KBM-7 (cell line): ENCODE results near the gene S100A2.
"Not testable (repeated sequence)": the region's sequence is repeated elsewhere in the genome, so short reads cannot be mapped to it uniquely, and the experiment has no call there.

ENCODE experiments used
- DNase-seq: peaks from one replicate; pipeline ENCODE4 v3.0.0-alpha.2; 2015
- in situ Hi-C: fragments of 300-500 bp; cut with MboI; formaldehyde crosslinking; loops from 2 replicates; pipeline ENCODE4 v1.14.3; 2020; ENCODE audit warnings: low sequenced_read_pairs, low pct_unique_long_range_greater_than_20kb, mixed read lengths

Gene S100A2

DNA sequence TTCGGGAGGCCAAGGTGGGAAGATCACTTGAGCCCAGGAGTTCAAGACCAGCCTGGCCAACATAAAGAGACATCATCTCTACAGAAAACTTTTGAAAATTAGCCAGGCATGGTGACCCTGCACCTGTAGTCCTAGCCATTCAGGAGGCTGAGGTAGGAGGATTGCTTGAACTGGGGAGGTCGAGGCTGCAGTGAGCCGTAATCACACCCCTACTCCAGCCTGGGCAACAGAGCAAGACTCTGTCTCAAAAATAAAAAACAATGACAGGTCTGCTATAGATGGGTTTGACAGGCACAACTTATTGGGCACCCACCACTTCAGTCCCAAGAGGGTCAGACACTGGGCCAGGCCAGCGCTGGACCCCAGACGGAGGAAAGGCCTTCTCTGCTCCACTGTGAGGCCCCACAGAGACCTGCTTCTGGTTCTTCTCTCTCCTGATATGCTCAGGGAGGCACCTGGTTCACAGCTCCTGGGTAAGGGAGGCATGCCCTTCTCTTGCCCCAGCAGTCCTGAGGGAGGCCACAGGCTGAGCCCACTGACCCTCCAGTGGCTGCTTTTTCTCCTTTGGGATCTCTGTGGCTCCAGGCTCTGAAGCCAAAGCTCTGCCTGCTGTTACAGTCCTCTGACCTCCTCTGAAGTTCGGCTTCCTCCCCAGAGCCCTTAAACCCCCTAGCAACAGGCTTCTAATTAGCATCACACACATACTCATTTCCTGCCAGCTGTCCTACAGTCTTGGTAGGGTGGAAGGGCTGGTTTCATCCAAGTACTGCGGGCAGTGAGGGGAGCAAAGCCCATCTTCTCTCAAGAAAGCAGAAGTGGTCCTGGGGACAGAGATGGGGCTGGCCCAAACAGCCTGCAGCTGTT is 32.9 kb upstream of the S100A2 start:
- in situ Hi-C loops: no loop called here
- DNase-seq: peak; percentile 97

DNA sequence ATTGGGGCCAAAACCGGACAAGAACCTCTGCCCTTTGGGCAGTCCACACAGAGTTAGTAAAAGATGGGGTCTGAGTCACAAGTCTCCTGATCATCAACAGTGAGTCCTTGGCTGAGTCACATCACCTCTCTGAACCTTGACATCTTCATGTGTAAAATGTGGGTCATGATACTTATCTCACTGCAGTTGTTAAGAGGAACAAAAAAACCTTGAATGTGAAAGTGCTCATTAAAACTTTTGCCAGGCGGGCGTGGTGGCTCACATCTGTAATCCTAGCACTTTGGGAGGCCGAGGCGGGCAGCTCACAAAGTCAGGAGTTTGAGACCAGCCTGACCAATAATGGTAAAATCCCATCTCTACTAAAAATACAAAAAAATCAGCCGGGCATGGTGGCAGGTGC is 31.6 kb upstream of the S100A2 start:
- DNase-seq: no peak

DNA sequence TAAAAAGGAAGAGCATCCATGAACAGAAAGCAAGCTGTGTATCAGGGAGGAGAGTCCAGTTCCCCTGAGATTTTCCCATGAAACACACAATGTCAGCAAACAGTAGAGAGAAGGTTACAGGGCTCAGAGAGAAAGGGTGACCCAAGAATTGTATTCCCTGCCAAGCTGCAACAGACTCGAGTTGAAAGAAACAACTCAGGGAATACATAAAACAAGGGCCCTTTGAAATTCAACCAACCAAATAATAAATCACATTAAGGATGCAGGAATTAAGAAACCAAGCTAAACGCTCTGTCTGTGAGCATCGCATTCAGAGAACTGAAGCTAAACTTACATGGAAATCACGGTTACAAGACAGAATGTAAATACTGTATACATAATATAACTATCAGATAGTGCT is 27.1 kb upstream of the S100A2 start:
- no peak for DNase-seq
- in situ Hi-C loops: no loop called here

More for the DNA sequence above, 31.6 kb upstream of the S100A2 start:
- in situ Hi-C loops: no loop called here

DNA sequence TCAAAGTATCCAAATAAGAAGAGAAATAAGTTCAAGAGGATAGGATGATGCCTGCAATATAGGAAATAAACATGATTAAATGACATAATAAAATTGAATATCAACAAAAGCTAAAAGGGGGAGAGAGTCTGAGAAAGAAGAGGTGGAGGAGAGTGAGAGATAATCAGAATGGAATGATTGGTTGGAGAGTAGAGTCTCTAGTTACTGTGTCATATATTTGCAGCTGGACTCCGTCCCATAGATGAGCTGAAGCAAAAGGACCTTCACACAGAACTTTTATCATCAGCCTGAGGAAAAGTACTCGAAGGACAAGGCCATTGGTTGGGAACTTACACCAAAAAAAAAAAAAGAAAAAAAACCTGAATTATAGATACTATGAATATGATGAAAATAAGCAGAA is 22.8 kb upstream of the S100A2 start:
- DNase-seq: no peak
- in situ Hi-C loops: no loop called here

DNA sequence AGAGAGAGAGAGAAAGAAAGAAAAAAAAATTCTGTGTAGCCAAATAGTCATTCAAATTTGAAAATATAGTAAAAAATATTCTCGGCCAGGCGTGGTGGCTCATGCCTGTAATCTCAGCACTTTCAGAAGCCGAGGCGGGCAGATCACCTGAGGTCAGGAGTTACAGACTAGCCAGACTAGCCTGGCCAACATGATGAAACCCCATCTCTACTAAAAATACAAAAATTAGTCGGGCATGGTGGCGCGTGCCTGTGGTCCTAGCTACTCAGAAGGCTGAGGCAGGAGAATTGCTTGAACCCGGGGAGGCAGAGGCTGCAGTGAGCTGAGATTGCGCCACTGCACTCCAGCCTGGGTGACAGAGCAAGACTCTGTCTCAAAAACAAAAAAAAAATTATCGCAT is 22.4 kb upstream of the S100A2 start:
- in situ Hi-C loops, DNase-seq: not testable (repeated sequence)

DNA sequence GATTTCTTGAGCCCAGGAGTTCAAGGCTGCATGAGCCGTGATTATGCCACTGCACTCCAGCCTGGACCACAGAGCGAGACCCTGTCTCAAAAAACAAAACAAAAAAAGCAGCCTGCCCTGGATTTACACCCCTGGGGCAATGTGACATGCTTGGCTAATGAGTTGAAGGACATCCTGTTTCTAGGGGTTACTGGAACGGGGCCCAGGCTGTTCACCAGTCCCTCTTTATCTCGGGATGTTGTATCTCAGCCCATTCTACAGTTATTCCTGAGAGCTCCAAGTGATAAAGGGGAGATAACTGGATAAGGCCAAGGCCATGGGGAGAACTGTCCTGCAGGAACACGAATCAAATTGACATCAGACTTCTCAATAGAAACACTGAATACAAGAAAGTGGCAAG is 21.7 kb upstream of the S100A2 start:
- DNase-seq: no peak
- in situ Hi-C loops: no loop called here

DNA sequence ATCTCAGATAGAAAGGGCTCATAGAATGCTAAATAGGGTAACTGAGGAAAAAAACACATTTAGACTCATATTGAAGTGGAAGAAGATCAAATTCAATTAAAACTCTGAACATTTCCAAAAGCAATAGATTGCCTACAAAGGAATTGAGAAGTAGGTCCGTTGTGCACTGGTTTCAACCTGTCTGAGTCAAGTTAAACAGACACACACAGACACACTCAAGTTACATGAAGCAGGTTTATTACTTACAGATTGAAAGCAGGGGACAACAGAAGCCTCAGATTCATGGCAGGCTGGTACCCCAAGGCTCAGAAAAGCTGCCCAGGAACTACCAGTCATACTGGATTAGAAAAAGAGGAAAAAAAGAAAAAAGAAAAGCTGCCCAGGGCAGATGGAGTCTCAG is 20.7 kb upstream of the S100A2 start:
- in situ Hi-C loops: no loop called here

DNA sequence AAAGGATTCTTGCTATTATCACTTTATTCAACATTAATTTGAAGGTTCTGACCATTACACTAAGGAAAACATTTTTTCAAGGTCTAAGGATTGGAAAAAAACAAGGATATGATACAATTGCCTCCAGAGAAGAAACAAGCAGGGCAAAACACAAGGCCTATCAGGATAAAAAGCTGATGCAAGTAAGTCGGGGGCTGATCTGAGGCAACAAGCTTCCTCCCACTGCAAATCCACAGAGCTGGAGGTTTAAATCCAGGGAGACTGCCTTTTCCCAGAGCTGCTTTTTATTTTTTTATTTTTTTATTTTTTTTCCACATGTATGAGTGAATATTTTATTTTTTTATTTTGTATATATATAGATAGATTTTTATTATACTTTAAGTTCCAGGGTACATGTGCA is 19.4 kb upstream of the S100A2 start:
- DNase-seq: no peak
- in situ Hi-C loops: no loop called here

More for the DNA sequence above, 20.7 kb upstream of the S100A2 start:
- DNase-seq: no peak

DNA sequence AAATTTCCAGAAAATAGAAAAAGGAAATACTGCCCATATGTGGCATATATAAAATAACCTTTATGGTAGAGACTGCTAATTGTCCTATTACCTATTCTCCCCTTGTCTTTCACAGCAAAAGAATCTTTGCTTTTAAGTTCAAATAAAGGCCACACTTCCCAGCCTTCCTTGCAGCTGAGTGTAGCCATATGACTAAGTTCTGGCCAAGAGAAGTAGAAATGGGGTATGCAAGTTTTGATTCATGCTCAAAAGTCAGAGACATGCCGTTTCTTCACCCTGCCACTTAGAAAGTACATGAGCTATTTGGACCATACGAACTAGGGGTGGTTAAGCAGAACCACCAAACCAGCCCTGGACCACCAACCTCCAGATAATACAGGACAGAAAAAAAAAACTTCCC is 18.3 kb upstream of the S100A2 start:
- no peak for DNase-seq
- in situ Hi-C loops: no loop called here

DNA sequence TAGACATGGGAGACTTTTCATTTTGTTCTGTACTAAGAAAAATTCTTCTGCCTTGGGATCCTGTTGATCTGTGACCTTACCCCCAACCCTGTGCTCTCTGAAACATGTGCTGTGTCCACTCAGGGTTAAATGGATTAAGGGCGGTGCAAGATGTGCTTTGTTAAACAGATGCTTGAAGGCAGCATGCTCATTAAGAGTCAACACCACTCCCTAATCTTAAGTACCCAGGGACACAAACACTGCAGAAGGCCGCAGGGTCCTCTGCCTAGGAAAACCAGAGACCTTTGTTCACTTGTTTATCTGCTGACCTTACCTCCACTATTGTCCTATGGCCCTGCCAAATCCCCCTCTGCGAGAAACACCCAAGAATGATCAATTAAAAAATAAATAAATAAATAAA is 17.9 kb upstream of the S100A2 start:
- DNase-seq, in situ Hi-C loops: not testable (repeated sequence)

DNA sequence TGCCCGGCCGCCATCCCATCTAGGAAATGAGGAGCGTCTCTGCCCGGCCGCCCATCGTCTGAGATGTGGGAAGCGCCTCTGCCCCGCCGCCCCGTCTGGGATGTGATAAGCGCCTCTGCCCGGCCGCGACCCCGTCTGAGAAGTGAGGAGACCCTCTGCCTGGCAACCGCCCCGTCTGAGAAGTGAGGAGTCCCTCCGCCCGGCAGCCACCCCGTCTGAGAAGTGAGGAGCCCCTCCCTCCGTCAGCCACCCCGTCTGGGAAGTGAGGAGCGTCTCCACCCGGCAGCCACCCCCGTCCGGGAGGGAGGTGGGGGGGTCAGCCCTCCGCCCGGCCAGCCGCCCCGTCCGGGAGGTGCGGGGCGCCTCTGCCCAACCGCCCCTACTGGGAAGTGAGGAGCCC is 17.2 kb upstream of the S100A2 start:
- in situ Hi-C loops, DNase-seq: not testable (repeated sequence)

DNA sequence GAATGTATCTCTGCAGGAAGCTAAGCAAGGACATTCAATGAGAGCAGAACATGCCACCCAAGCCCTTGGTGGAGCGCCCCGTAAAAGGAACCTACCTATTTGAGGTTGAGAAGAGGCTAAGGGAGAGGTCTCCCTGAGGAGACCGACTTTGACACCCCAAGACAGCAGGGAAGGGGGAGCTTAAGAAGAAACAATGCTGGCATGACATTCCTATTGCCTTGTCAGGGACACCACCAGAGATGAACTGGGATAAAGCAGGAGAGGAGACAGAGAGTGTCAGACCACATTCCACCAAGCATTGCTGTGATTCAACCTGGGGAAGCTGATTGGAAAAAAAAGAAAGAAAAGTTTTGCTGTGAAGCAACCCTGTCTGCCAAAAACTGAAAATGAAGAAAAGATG is 13.3 kb upstream of the S100A2 start:
- in situ Hi-C loops: no loop called here
- no peak for DNase-seq

DNA sequence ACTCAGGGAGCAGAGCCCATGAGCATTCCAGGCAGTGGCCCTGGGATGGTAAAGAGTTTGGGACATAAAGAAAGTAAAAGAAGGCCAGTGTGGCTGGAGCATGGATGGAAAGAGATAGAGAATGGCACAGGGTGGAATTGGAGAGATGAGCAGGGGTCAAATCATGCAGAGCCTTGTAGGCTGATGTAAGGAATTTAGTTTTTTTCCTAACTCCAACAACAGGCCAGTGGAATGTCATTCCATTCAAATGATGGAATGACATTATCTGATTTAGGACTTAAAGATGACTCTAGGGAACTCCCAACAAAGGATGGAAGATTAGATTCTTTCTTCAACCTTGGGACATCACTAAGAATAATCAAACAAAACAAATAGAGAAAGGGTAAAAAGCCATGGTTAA is 12.8 kb upstream of the S100A2 start:
- in situ Hi-C loops: no loop called here
- DNase-seq: no peak

DNA sequence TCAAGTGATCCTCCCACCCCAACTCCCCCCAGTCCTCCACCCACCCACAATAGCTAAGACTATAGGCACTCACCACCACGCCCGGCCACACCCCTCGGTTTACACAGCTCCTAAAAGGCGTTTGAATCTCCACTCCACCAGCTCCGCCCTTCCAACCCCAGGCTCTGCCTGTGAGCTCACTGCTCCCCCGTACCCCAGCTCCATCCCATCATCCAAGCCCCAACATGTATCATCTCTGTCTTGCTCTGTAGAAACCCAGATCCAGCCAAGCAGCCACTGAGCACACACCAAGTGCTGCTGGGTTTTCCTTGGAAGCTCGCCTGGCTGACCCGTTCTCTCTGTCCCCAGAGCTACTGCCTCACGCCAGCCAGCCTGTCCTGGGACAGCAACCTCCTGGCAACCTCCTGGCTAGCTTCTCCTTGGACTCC is 12.0 kb upstream of the S100A2 start:
- no peak for DNase-seq
- in situ Hi-C loops: no loop called here

DNA sequence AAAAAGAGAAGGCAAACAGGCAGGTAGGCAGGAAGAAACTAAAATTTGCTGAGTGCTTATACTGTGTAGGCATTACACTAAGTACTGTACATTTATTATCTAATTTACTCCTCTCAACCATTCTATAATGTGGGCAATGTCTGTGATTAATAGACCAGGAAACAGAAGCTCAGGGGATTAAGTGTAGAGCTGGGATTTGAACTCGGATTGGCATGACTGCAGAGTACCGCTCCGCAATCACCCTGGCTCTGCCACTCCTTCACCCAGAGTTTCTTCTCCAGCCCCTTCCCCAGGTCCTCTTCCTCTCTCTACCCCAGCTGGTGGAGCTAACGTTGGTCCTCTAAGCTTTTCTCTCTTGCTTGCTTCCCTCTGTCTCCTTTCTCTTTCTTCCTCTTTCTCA is 11.5 kb upstream of the S100A2 start:
- DNase-seq: peak; percentile 28
- in situ Hi-C loops: no loop called here

DNA sequence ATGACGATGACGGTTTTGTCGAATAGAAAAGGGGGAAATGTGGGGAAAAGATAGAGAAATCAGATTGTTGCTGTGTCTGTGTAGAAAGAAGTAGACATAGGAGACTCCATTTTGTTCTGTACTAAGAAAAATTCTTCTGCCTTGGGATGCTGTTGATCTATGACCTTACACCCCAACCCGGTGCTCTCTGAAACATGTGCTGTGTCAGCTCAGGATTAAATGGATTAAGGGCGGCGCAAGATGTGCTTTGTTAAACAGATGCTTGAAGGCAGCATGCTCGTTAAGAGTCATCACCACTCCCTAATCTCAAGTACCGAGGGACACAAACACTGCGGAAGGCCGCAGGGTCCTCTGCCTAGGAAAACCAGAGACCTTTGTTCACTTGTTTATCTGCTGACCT is 9.9 kb upstream of the S100A2 start:
- DNase-seq, in situ Hi-C loops: not testable (repeated sequence)

DNA sequence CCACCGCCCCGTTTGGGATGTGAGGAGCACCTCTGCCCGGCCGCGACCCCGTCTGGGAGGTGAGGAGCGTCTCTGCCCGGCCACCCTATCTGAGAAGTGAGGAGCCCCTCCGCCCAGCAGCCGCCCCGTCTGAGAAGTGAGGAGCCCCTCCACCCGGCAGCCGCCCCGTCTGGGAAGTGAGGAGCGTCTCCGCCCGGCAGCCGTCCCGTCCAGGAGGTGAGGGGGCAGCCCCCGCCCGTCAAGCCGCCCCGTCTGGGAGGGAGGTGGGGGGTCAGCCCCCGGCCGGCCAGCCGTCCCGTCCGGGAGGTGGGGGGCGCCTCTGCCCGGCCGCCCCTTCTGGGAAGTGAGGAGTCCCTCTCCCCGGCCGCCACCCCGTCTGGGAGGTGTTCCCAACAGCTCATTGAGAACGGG is 9.4 kb upstream of the S100A2 start:
- in situ Hi-C loops, DNase-seq: not testable (repeated sequence)

DNA sequence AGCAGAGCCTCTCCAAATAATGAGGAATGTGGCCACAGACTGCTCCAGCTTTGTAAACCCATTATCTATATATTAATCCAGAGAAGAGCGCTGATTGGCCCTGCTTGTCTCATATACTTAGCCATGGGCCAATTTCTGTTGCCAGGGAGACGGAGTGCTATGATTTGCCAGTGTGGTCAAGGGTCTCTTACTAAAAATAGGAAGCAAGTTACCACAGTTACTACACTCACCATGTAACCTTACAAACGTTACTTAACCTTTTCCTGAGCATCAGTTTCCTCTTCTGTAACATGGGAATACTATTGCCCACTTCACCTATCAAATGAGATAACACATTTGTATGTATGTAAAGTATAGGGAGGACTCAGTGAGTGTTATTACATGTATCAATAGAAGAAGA is 7.7 kb upstream of the S100A2 start:
- peak; percentile 52 for DNase-seq
- in situ Hi-C loops: no loop called here

DNA sequence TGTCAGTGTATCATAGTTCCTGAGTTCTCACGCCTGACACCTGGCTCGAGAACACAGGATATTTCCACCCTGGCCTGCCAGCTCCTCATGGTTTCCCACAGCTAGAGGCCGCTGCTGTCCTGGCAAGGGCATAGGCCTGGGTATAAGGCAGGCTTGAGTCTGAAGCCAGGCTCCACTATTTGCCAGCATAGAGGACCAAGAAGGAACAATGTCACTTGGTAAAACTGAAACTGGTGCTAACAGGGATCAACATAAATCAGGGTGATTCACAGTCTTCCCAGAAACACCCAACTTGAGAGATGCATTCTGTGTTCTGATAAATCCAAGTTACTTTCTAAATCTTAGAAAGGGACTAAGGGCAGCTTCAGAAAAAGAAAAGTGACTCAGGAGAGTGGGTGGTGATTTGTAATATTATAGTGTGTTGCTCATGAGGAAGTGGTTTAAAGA is 6.9 kb upstream of the S100A2 start:
- peak; percentile 75 for DNase-seq
- in situ Hi-C loops: no loop called here

DNA sequence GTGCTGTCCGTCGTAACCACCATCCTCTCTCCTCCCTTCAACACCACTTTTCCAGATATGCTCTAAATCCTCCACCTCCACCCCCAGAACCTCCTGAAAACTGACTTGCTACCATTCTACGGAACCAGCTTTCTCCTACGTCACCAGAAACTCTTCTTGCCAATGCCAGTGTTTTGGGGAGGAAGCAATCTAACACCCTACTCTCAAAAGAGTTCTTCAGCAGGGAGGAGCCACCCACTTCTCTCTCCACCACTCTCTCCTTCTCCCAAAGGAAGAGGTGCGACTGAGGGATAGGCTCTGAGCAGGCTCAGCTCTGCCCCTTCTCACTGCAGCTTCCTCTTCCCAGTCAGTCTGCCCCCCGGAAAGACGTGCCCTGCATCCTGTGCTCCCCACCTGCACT is 6.1 kb upstream of the S100A2 start:
- no peak for DNase-seq
- in situ Hi-C loops: no loop called here

DNA sequence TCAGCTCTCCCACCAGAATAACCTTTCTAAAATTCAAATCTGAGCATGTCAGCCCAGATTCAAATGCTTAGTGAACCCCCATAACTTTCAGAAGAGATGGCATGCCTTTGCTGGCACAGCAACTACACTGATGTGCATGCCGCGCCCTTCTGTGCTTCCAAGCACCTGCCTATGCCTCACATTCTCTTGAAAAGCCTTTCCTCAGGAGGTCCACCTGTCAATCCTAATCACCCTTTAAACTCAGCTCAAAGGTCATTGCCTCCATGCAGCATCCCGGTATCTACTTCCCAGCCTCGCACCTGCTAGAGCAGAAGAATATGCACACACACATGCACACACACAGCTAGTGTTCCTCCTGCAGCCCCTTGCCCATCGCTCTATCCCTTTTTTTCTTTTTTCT is 5.2 kb upstream of the S100A2 start:
- no peak for DNase-seq
- in situ Hi-C loops: no loop called here
